RWPE2 (cell line): Measurements from ENCODE around the gene RASSF6.
"Not testable (repeated sequence)": the region's sequence is repeated elsewhere in the genome, so short reads cannot be mapped to it uniquely, and the experiment has no call there.

Experiments used
- ATAC-seq: fragments of 200-7000 bp; cut with Tn5 transposase; 3 replicates; pipeline ENCODE4 v1.9.1; 2021; ENCODE audit warnings: low read depth
- DNase-seq: peaks from one replicate; pipeline ENCODE4 v3.0.0-alpha.2; 2020; ENCODE audit warnings: low spot score
- H3K27ac ChIP-seq: fragments of 450-650 bp; 2 replicates; pipeline ENCODE4 v1.5.1; 2017; ENCODE audit warnings: mild to moderate bottlenecking; ENCODE audit not compliant: poor library complexity, severe bottlenecking
- H3K27me3 ChIP-seq: fragments of 250-450 bp; sonication (Bioruptor Pico); 2 replicates; pipeline ENCODE4 v1.5.1; 2021; ENCODE audit warnings: mild to moderate bottlenecking, moderate library complexity; ENCODE audit not compliant: insufficient read depth, poor library complexity, severe bottlenecking
- H3K36me3 ChIP-seq: fragments of 250-450 bp; sonication (Bioruptor Pico); 2 replicates; pipeline ENCODE4 v1.5.1; 2020; ENCODE audit warnings: low read depth, mild to moderate bottlenecking, moderate library complexity
- H3K4me1 ChIP-seq: fragments of 250-450 bp; sonication (Bioruptor Pico); 2 replicates; pipeline ENCODE4 v1.5.1; 2021; ENCODE audit warnings: mild to moderate bottlenecking, moderate library complexity; ENCODE audit not compliant: insufficient read depth, poor library complexity, severe bottlenecking
- H3K4me3 ChIP-seq: fragments of 250-450 bp; sonication (Bioruptor Pico); 2 replicates; pipeline ENCODE4 v1.5.1; 2021; ENCODE audit warnings: mild to moderate bottlenecking, moderate library complexity; ENCODE audit not compliant: severe bottlenecking
- H3K9me3 ChIP-seq: fragments of 250-450 bp; sonication (Bioruptor Pico); 2 replicates; pipeline ENCODE4 v1.5.1; 2021; ENCODE audit warnings: mild to moderate bottlenecking, moderate library complexity; ENCODE audit not compliant: severe bottlenecking
- CTCF ChIP-seq: fragments of 450-650 bp; IDR thresholded peaks from one replicate; pipeline ENCODE4 v1.5.1; 2017; ENCODE audit warnings: mild to moderate bottlenecking, moderate library complexity; ENCODE audit not compliant: poor library complexity, severe bottlenecking

The RASSF6 gene

GRCh38 chr4:73576381-73576780 lies 43.9 kb downstream of the RASSF6 start:
- no peaks in the 10 kb centered on the region for H3K9me3 ChIP-seq
- ATAC-seq = no peak
- no peak overlapping the region for H3K4me3 ChIP-seq
- no peaks in the 10 kb centered on the region for H3K36me3 ChIP-seq
- no peak overlapping the region for H3K27ac ChIP-seq
- no peaks in the 10 kb centered on the region for H3K27me3 ChIP-seq
- no peak for DNase-seq
- TF ChIP-seq CTCF = no peak
- no peaks in the 10 kb centered on the region for H3K4me1 ChIP-seq

GRCh38 chr4:73575660-73576059 lies 44.6 kb downstream of the RASSF6 start:
- no peak overlapping the region for H3K27ac ChIP-seq

GRCh38 chr4:73573794-73574528 lies 46.3 kb downstream of the RASSF6 start:
- Histone ChIP-seq H3K4me3 (no peak overlapping the region), H3K27me3 (no peaks in the 10 kb centered on the region), H3K9me3 (no peaks in the 10 kb centered on the region), H3K27ac (no peak overlapping the region), H3K4me1 (no peaks in the 10 kb centered on the region), H3K36me3 (no peaks in the 10 kb centered on the region)
- DNase-seq (peak; percentile 49), ATAC-seq (peak; percentile 75)
- peak; percentile 95 for TF ChIP-seq CTCF

More at GRCh38 chr4:73575660-73576059, 44.6 kb downstream of the RASSF6 start:
- H3K27me3 ChIP-seq = no peaks in the 10 kb centered on the region
- no peak for ATAC-seq
- DNase-seq = no peak
- H3K36me3 ChIP-seq = no peaks in the 10 kb centered on the region
- H3K9me3 ChIP-seq = no peaks in the 10 kb centered on the region
- no peaks in the 10 kb centered on the region for H3K4me1 ChIP-seq
- H3K4me3 ChIP-seq = no peak overlapping the region
- TF ChIP-seq CTCF = no peak

- not testable (repeated sequence) for H3K36me3 ChIP-seq, H3K27me3 ChIP-seq, H3K4me3 ChIP-seq, H3K9me3 ChIP-seq, H3K27ac ChIP-seq, DNase-seq, H3K4me1 ChIP-seq, ATAC-seq
These were observed 69.4 kb downstream of the RASSF6 start for GRCh38 chr4:73550865-73551264.

GRCh38 chr4:73544620-73545019 lies 75.6 kb downstream of the RASSF6 start:
- no peak for ATAC-seq
- DNase-seq = no peak
- TF ChIP-seq CTCF = no peak
- Histone ChIP-seq H3K9me3 (no peaks in the 10 kb centered on the region), H3K4me1 (no peaks in the 10 kb centered on the region), H3K4me3 (no peak overlapping the region), H3K27me3 (no peaks in the 10 kb centered on the region), H3K36me3 (no peaks in the 10 kb centered on the region), H3K27ac (no peak overlapping the region)
